Mesenchymal stem cell (in vitro differentiated cells and primary cell): ENCODE measurements around the gene RABL6.
"Not testable (repeated sequence)": the region's sequence is repeated elsewhere in the genome, so short reads cannot be mapped to it uniquely, and the experiment has no call there.

ENCODE experiments used
- DNase-seq: peaks from one replicate; pipeline ENCODE4 v3.0.0-alpha.2; 2013
- H2AFZ ChIP-seq: one replicate; pipeline ENCODE4 v1.6.1; 2013; ENCODE audit warnings: low read depth, mild to moderate bottlenecking, control low read depth, inconsistent platforms, low read length, moderate library complexity
- H2AK5ac ChIP-seq: 2 replicates; pipeline ENCODE4 v1.6.1; 2013; ENCODE audit warnings: low read length, moderate library complexity, mild to moderate bottlenecking, inconsistent platforms; ENCODE audit not compliant: severe bottlenecking
- H2BK120ac ChIP-seq: one replicate; pipeline ENCODE4 v1.6.1; 2013; ENCODE audit warnings: low read depth, mild to moderate bottlenecking, inconsistent platforms, low read length, moderate library complexity
- H2BK12ac ChIP-seq, 2 experiments: one replicate each; pipeline ENCODE4 v1.6.1; 2013; ENCODE audit warnings: inconsistent platforms in 2 of 2, low read length in 2 of 2, mild to moderate bottlenecking in 2 of 2, moderate library complexity in 2 of 2, control low read depth in 1 of 2
- H2BK15ac ChIP-seq: one replicate; pipeline ENCODE4 v1.6.1; 2013; ENCODE audit warnings: mild to moderate bottlenecking, low read depth, inconsistent platforms; ENCODE audit not compliant: poor library complexity, severe bottlenecking
- H2BK5ac ChIP-seq: 2 replicates; pipeline ENCODE4 v1.6.1; 2013; ENCODE audit warnings: low read depth, mild to moderate bottlenecking, low read length, control low read depth, inconsistent platforms; ENCODE audit not compliant: poor library complexity, severe bottlenecking
- H3K14ac ChIP-seq, 2 experiments: one replicate each; pipeline ENCODE4 v1.6.1; 2013; ENCODE audit warnings: inconsistent platforms in 2 of 2, low read length in 2 of 2, control low read depth in 1 of 2, mild to moderate bottlenecking in 1 of 2, moderate library complexity in 1 of 2
- H3K18ac ChIP-seq, 2 experiments: one replicate each; pipeline ENCODE4 v1.6.1; 2013; ENCODE audit warnings: inconsistent platforms in 2 of 2, low read length in 2 of 2, control low read depth in 1 of 2, low read depth in 1 of 2, mild to moderate bottlenecking in 1 of 2
- H3K23ac ChIP-seq, 2 experiments: one replicate each; pipeline ENCODE4 v1.6.1; 2013; ENCODE audit warnings: inconsistent platforms in 2 of 2, low read length in 2 of 2, mild to moderate bottlenecking in 2 of 2, moderate library complexity in 2 of 2, control low read depth in 1 of 2
- H3K27ac ChIP-seq: 2 replicates; pipeline ENCODE4 v1.5.1; 2013; ENCODE audit warnings: mild to moderate bottlenecking, moderate library complexity, low read length, control low read depth, inconsistent platforms; ENCODE audit not compliant: poor library complexity, severe bottlenecking
- H3K27me3 ChIP-seq, 2 experiments: 2 replicates each; pipeline versions ENCODE4 v1.6.1 to v1.7.0; 2013; ENCODE audit warnings: low read length in 2 of 2, mild to moderate bottlenecking in 2 of 2, moderate library complexity in 2 of 2, control low read depth in 1 of 2, inconsistent platforms in 1 of 2; ENCODE audit not compliant: control insufficient read depth in 1 of 2, insufficient read depth in 1 of 2
- H3K36me3 ChIP-seq, 2 experiments: 2 replicates each; pipeline versions ENCODE4 v1.6.1 to v1.7.0; 2013; ENCODE audit warnings: low read length in 2 of 2, control low read depth in 1 of 2, inconsistent platforms in 1 of 2, low read depth in 1 of 2, mild to moderate bottlenecking in 1 of 2; ENCODE audit not compliant: insufficient read depth in 2 of 2, control insufficient read depth in 1 of 2
- H3K4ac ChIP-seq, 2 experiments: one replicate each; pipeline ENCODE4 v1.6.1; 2013; ENCODE audit warnings: inconsistent platforms in 2 of 2, low read length in 2 of 2, mild to moderate bottlenecking in 2 of 2, moderate library complexity in 2 of 2, control low read depth in 1 of 2, low read depth in 1 of 2
- H3K4me1 ChIP-seq: 2 replicates; pipeline ENCODE4 v1.6.1; 2013; ENCODE audit warnings: low read depth, low read length, control low read depth; ENCODE audit not compliant: control insufficient read depth, insufficient read depth
- H3K4me2 ChIP-seq: 2 replicates; pipeline ENCODE4 v1.6.1; 2013; ENCODE audit warnings: low read length, mild to moderate bottlenecking, inconsistent platforms; ENCODE audit not compliant: poor library complexity, severe bottlenecking
- H3K4me3 ChIP-seq, 2 experiments: 2 replicates each; pipeline versions ENCODE4 v1.5.1 to v1.7.0; 2013; ENCODE audit warnings: low read length in 2 of 2, mild to moderate bottlenecking in 2 of 2, control low read depth in 1 of 2, low read depth in 1 of 2; ENCODE audit not compliant: insufficient read depth in 1 of 2
- H3K79me1 ChIP-seq: replicated peaks from 2 replicates; pipeline ENCODE4 v1.6.1; 2013; ENCODE audit warnings: mild to moderate bottlenecking, control low read depth, low read length, inconsistent platforms; ENCODE audit not compliant: poor library complexity, severe bottlenecking
- H3K9ac ChIP-seq: 2 replicates; pipeline ENCODE4 v1.7.0; 2013; ENCODE audit warnings: mild to moderate bottlenecking, low read length, moderate library complexity
- H3K9me3 ChIP-seq: 2 replicates; pipeline ENCODE4 v1.7.0; 2013; ENCODE audit warnings: mild to moderate bottlenecking, low read length; ENCODE audit not compliant: control insufficient read depth
- H4K8ac ChIP-seq: one replicate; pipeline ENCODE4 v1.6.1; 2013; ENCODE audit warnings: inconsistent platforms, mild to moderate bottlenecking, low read length, moderate library complexity
- H4K91ac ChIP-seq: one replicate; pipeline ENCODE4 v1.6.1; 2013; ENCODE audit warnings: mild to moderate bottlenecking, low read length, inconsistent platforms
- WGBS: methylation state at CpG from one replicate; pipeline ENCODE4 v1.1.7; 2013; ENCODE audit warnings: mixed read lengths; 5-methylcytosine and 5-hydroxymethylcytosine counted together

Gene RABL6

DNA sequence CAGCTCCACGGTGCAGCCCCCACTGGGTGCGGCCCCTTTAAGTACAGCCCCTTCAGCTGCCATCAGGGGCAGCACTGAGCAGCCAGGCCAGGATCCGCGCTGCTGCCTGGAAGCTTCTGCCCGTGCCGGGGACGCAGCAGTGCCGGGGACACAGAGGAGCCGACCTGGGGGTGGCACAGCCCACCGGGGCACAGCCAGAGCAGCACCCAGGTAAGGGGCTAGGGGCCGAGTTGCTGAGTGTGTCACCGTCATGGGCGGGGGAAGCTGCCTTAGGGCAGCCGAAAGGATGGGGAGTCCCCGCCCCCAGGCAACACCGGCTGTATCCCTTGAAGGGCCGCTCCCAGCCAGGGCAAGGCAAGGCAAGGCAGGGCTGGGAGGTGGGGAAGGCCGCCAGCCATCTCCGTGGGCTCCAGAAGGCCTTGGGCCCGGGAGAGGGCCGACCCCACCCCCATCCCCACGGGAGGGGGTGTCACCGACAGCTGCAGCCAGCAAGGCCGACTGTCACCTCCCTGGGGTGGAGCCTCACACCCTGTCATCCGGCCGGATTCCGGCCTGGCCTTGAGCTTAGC lies 34.7 kb downstream of the RABL6 start, which contains the start of gene AJM1:
TSS of gene AJM1 (plus strand) at position 99 of the 569 bp plus-strand sequence. CDS start 1,937 bp downstream, outside the sequence.
- Histone ChIP-seq H3K27me3 (peaks cover 0 to 22% of the 10 kb centered on the region in 2 experiments), H2BK15ac (peak within 1 kb of the TSS; percentile 44), H3K9ac (peak within 1 kb of the TSS; percentile 54), H3K4ac (peak within 1 kb of the TSS; percentile 73), H3K27ac (peak within 1 kb of the TSS; percentile 89), H3K4me3 (peak within 1 kb of the TSS; percentile 62 to 79), H2BK12ac (peak within 1 kb of the TSS in 1 of 2 experiments; percentile 90), H2AK5ac (peak within 1 kb of the TSS; percentile 95), H3K4me2 (peak within 1 kb of the TSS; percentile 74), H3K36me3 (peaks cover 10 to 63% of the 10 kb centered on the region in 2 experiments), H3K4me1 (peaks cover 57% of the 10 kb centered on the region), H4K91ac (peak within 1 kb of the TSS; percentile 70), H2AFZ (peak within 1 kb of the TSS; percentile 33), H4K8ac (peak within 1 kb of the TSS; percentile 52), H3K18ac (peak within 1 kb of the TSS; percentile 74 to 83), H2BK120ac (peak within 1 kb of the TSS; percentile 15), H3K14ac (peak within 1 kb of the TSS in 1 of 2 experiments; percentile 26)
- not testable (repeated sequence) for H3K79me1 ChIP-seq, H2BK5ac ChIP-seq, H3K23ac ChIP-seq, H3K9me3 ChIP-seq
- WGBS = 3% methylated on average over 16 of the region's 27 CpGs
- DNase-seq = peak; percentile 83

DNA sequence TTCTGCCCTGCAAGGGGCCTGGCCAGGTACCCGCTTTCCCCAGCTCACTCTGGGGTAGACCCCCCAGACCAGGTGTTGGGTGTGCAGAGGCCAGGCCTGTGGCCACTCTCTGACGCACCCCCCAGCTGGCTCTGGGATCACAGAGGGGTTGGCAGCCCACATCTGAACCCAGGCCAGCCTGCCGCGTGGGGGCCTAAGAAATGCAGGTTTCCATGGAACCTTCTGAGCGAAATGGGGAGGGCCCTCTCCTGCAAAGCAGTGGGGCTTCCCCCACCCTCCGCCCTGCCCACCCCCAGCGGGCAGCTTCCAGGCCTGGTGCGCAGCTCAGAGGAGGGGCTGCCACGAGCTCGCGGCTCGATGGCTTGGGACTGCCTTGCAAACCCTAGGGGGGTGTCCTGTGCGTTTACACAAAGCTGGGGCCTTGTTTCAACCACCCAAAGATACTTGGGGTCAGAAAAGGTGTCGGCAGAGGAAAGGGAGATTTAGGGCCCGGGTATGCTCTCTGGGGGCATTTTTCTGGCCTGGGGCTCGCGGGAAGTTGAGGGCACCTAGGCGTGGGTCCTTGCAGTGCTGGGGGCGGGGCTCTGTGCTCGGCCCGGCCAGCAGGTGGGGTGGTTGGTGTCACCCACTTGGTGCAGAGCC lies 35.5 kb downstream of the RABL6 start:
- Histone ChIP-seq H2BK120ac (peak overlapping the region; percentile 15), H3K4me1 (peaks cover 62% of the 10 kb centered on the region), H3K4me2 (peak overlapping the region; percentile 74), H3K79me1 (peaks cover 10% of the 10 kb centered on the region), H3K27me3 (peaks cover 0 to 22% of the 10 kb centered on the region in 2 experiments), H2BK12ac (peak overlapping the region in 1 of 2 experiments; percentile 38), H3K4ac (peak overlapping the region in 1 of 2 experiments; percentile 54), H3K27ac (peak overlapping the region; percentile 46), H3K36me3 (peaks cover 10 to 55% of the 10 kb centered on the region in 2 experiments)
- not testable (repeated sequence) for H3K4me3 ChIP-seq, H2AFZ ChIP-seq, H3K14ac ChIP-seq, H3K23ac ChIP-seq, H2BK5ac ChIP-seq, H2BK15ac ChIP-seq, H3K18ac ChIP-seq, DNase-seq, H2AK5ac ChIP-seq, H4K8ac ChIP-seq, H3K9me3 ChIP-seq, H3K9ac ChIP-seq, H4K91ac ChIP-seq
- WGBS = 79% methylated on average over 21 of the region's 21 CpGs

DNA sequence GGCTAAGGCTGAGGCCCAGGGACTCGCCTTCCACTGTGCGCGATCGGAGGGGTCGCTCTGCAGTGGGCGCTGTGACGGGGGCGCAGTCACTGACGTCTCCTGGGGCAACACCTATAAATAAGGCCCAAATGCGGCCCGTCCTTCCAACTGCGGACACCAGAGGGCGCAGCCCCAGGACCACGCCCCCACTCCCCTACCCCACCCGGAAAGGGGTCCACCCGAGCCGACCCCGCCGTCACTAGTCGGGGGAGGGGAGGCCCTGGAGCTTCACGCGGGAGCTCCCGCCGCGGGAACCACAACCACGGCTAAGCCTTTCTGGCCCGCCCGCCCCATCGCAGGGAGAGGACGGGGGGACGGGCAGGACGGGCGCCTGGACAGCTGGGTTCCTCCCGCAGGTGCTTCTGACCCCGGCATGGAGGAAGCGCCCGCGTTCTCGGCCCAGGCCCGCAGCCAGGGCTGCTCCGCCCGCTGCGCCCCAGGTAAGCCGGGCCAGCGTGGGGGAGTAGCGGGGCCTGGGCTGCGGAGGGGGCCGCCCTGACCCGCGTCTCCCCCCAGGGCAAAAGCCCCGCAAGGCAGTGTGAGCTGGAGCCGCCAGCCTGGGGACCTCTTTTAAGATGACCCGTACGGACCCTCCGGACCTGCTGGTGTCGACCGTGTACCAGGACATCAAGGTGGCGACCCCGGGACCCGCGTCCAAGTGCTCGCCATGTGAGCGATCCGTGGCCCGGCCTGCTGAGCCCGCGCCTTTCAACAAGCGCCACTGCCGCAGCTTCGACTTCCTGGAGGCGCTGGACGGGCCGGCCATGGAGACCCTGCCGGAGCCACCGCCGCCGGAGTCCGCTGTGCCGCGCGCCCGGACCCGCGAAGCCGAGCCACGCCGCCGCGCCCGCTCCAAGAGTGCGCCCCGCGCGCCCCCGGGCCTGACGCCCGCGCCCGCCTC lies 36.3 kb downstream of the RABL6 start:
- H3K23ac ChIP-seq, H2AFZ ChIP-seq, H4K8ac ChIP-seq, H3K27ac ChIP-seq, H2BK5ac ChIP-seq, H2BK12ac ChIP-seq, H3K4ac ChIP-seq, H2AK5ac ChIP-seq, H4K91ac ChIP-seq, H3K9ac ChIP-seq, H3K14ac ChIP-seq, H2BK15ac ChIP-seq, H2BK120ac ChIP-seq, H3K9me3 ChIP-seq, H3K4me3 ChIP-seq, H3K4me2 ChIP-seq, H3K18ac ChIP-seq: not testable (repeated sequence)
- H3K36me3 ChIP-seq = peaks cover 9 to 47% of the 10 kb centered on the region in 2 experiments
- H3K27me3 ChIP-seq = peaks cover 0 to 22% of the 10 kb centered on the region in 2 experiments
- H3K4me1 ChIP-seq = peaks cover 57% of the 10 kb centered on the region
- WGBS = 70% methylated on average over 96 of the region's 99 CpGs
- H3K79me1 ChIP-seq = peaks cover 10% of the 10 kb centered on the region
- DNase-seq = peak; percentile 25
